ENCODE results near the gene CGN.

Gene CGN

GRCh38 chr1:151485685-151486255, 25.4 kb upstream of the CGN start:
- Histone ChIP-seq H3K27ac (no peak overlapping the region), H3K4me3 (no peak overlapping the region)
- DNase-seq (ENCODE audit: low spot score) = no peak
- TF ChIP-seq CTCF (IDR thresholded peaks at IDR 0.05) = no peak

GRCh38 chr1:151486557-151486956, 24.6 kb upstream of the CGN start:
- Histone ChIP-seq H3K4me3 (no peak overlapping the region), H3K27ac (no peak overlapping the region)
- DNase-seq (ENCODE audit: low spot score) = no peak
- TF ChIP-seq CTCF (IDR thresholded peaks at IDR 0.05) = no peak

GRCh38 chr1:151491641-151492040, 19.5 kb upstream of the CGN start:
- no peak overlapping the region for H3K27ac ChIP-seq
- DNase-seq (ENCODE audit: low spot score) = no peak
- H3K4me3 ChIP-seq = no peak overlapping the region
- no peak for TF ChIP-seq CTCF (IDR thresholded peaks at IDR 0.05)

GRCh38 chr1:151492120-151492519, 19.1 kb upstream of the CGN start:
- no peak for DNase-seq (ENCODE audit: low spot score)
- no peak for TF ChIP-seq CTCF (IDR thresholded peaks at IDR 0.05)
- Histone ChIP-seq H3K4me3 (no peak overlapping the region), H3K27ac (no peak overlapping the region)

GRCh38 chr1:151493042-151493441, 18.1 kb upstream of the CGN start:
- no peak overlapping the region for H3K4me3 ChIP-seq
- H3K27ac ChIP-seq = no peak overlapping the region
- no peak for DNase-seq (ENCODE audit: low spot score)
- no peak for TF ChIP-seq CTCF (IDR thresholded peaks at IDR 0.05)

- no peak for TF ChIP-seq CTCF (IDR thresholded peaks at IDR 0.05)
- Histone ChIP-seq H3K27ac (no peak overlapping the region), H3K4me3 (no peak overlapping the region)
- no peak for DNase-seq (ENCODE audit: low spot score)
These were observed 16.4 kb upstream of the CGN start for GRCh38 chr1:151494741-151495281.

GRCh38 chr1:151495316-151495715, 15.9 kb upstream of the CGN start:
- no peak for DNase-seq (ENCODE audit: low spot score)
- TF ChIP-seq CTCF (IDR thresholded peaks at IDR 0.05) = no peak
- Histone ChIP-seq H3K4me3 (no peak overlapping the region), H3K27ac (no peak overlapping the region)
